Ovary (tissue), 9 donors: ENCODE results near the gene PI4KB. TPM values are rescaled to one million over a fixed set of nuclear protein-coding genes. Genes with fewer than 3 reads are reported as not detected.

Source experiments
- DNase-seq, 5 donors: peaks; one replicate each; pipeline ENCODE4 v3.0.0-alpha.2; 2019 to 2020
- H3K27ac ChIP-seq, 2 donors: fragments of 200-600 bp; one replicate each; pipeline versions ENCODE4 v1.5.1 to v1.8.0; 2019 to 2022
- H3K27me3 ChIP-seq: fragments of 200-600 bp; one replicate; pipeline ENCODE4 v1.8.0; 2022
- H3K36me3 ChIP-seq: fragments of 200-600 bp; sonication (generic); one replicate; pipeline ENCODE4 v1.5.1; 2019
- H3K4me1 ChIP-seq: one replicate; pipeline ENCODE4 v1.8.1; 2013; ENCODE audit warnings: mild to moderate bottlenecking, moderate library complexity; ENCODE audit not compliant: insufficient read depth
- H3K4me3 ChIP-seq: fragments of 200-600 bp; sonication (generic); one replicate; pipeline ENCODE4 v1.5.1; 2017
- H3K9me3 ChIP-seq, 2 donors: fragments of 200-600 bp in 1 of 2; sonication (generic) in 1 of 2; one replicate each; pipeline versions ENCODE4 v1.5.1 to v1.8.1; 2013 to 2019; ENCODE audit warnings: mild to moderate bottlenecking in 1 of 2, moderate library complexity in 1 of 2
- CTCF ChIP-seq, 3 donors: fragments of 450-650 bp in 2 of 3; fragments of 200-600 bp in 1 of 3; IDR thresholded peaks; one replicate each; pipeline versions ENCODE4 v1.5.1 to v1.8.0; 2016 to 2022; ENCODE audit warnings: antibody characterized with exemption in 3 of 3, mild to moderate bottlenecking in 1 of 3
- EP300 ChIP-seq: sonication (generic); formaldehyde crosslinking; IDR thresholded peaks from one replicate; pipeline ENCODE4 v1.6.1; 2017; ENCODE audit warnings: antibody characterized with exemption
- POLR2A ChIP-seq: fragments of 450-650 bp; IDR thresholded peaks from one replicate; pipeline ENCODE4 v1.6.1; 2017; ENCODE audit warnings: antibody characterized with exemption, mild to moderate bottlenecking, moderate library complexity
- whole genome bisulfite sequencing, 3 donors: extraction: QIAGEN DNeasy Blood & Tissue Kit in 1 of 3; methylation state at CpG; one replicate each; pipeline versions ENCODE4 v1.1.5 to v1.1.7; 2013 to 2017; 5-methylcytosine and 5-hydroxymethylcytosine counted together
- intact Hi-C, 4 donors: fragments of 100-400 bp; cut with DNase I; formaldehyde crosslinking; loops; one replicate each; pipeline versions ENCODE4 v1.11.0 to v1.15.1; 2022 to 2023
- polyA plus RNA-seq, 2 donors: library from polyadenylated mRNA; stranded (reverse); fragments of 200-250 nt in 1 of 2; fragments of 350-450 nt in 1 of 2; fragmentation: Illumina TruSeq in 1 of 2; extraction: RNeasy Lipid Tissue Mini Kit (QIAGEN cat#74804) in 1 of 2; gene quantifications; one replicate each; pipeline ENCODE4 v1.2.3, GENCODE V29; 2013 to 2014
- total RNA-seq, 7 donors: library from RNA; depleted of rRNA in 2 of 7; stranded (reverse); fragments of >200 nt in 2 of 7; fragmentation: NEBNext Ultra II Directional in 3 of 7; extraction: Animal tissue kit (Norgen Biotek cat#: 25700) in 3 of 7; gene quantifications; one replicate each; pipeline versions ENCODE4 v1.1.0 to v1.2.4, GENCODE V29; 2016 to 2023
- donor health status: DM: no; HTN: no; CAD: no; lungs with moderate emphysema.
- donor health status: DM: no; HTN: no; CAD: no.
- donor health status: Bipolar disorder and iron deficiency.
- donor health status: DM: yes; HTN: yes; CAD: no.
- donor health status: DM: no; HTN: no; CAD: no.
- donor health status: DM: yes; HTN: yes; CAD: no.

PI4KB gene
- total and polyA plus RNA-seq, 9 donors = 39.8 to 88.9 (median 63.8) TPM

- H3K27ac ChIP-seq = no peak overlapping the region
- TF ChIP-seq CTCF (IDR thresholded peaks at IDR 0.05) = no peak
- no peak for TF ChIP-seq EP300
- TF ChIP-seq POLR2A = no peak
- no peaks in the 10 kb centered on the region for H3K9me3 ChIP-seq
- DNase-seq = peak in 1 of 5 donors; percentile 32
- no peak overlapping the region for H3K4me3 ChIP-seq
- WGBS, 3 donors = 76 to 83% (median 79%) methylated on average over 10 of the region's 10 CpGs
- H3K27me3 ChIP-seq = no peaks in the 10 kb centered on the region
- H3K36me3 ChIP-seq = no peaks in the 10 kb centered on the region
- H3K4me1 ChIP-seq = peaks cover 6% of the 10 kb centered on the region
- intact Hi-C loops = no loop called here
Measured at GRCh38 chr1:151286619-151287340, 40.4 kb downstream of the PI4KB start.

GRCh38 chr1:151284013-151284577, 43.1 kb downstream of the PI4KB start:
- TF ChIP-seq EP300 (no peak), POLR2A (no peak), CTCF (IDR thresholded peaks at IDR 0.05) (no peak)

GRCh38 chr1:151282883-151283725, 44.1 kb downstream of the PI4KB start:
- Histone ChIP-seq H3K27me3 (no peaks in the 10 kb centered on the region), H3K9me3 (no peaks in the 10 kb centered on the region), H3K27ac (peak overlapping the region; percentile 75 to 98), H3K4me3 (peak overlapping the region; percentile 55), H3K36me3 (no peaks in the 10 kb centered on the region), H3K4me1 (peaks cover 9% of the 10 kb centered on the region)
- peak in 4 of 5 donors; percentile 37 to 64 (median 53) for DNase-seq
- 4 to 10% (median 5%) methylated on average over 30 to 44 of the region's 44 CpGs for WGBS, 3 donors
- intact Hi-C loops = no loop called here
- TF ChIP-seq EP300 (no peak), POLR2A (no peak), CTCF (IDR thresholded peaks at IDR 0.05) (no peak)

More at GRCh38 chr1:151284013-151284577, 43.1 kb downstream of the PI4KB start:
- intact Hi-C loops = no loop called here
- H3K4me1 ChIP-seq = peaks cover 9% of the 10 kb centered on the region
- DNase-seq = no peak
- H3K36me3 ChIP-seq = no peaks in the 10 kb centered on the region
- H3K27me3 ChIP-seq = no peaks in the 10 kb centered on the region
- no peak overlapping the region for H3K27ac ChIP-seq
- no peak overlapping the region for H3K4me3 ChIP-seq
- WGBS, 3 donors = 53 to 54% (median 53%) methylated on average over 2 of the region's 2 CpGs
- H3K9me3 ChIP-seq = no peaks in the 10 kb centered on the region
